GM19324 (cell line): ENCODE measurements around the gene TPST1.
"Not testable (repeated sequence)": the region's sequence is repeated elsewhere in the genome, so short reads cannot be mapped to it uniquely, and the experiment has no call there.

Source experiments
- ATAC-seq: cut with Tn5 transposase; IDR thresholded peaks from one replicate; pipeline ENCODE4 v1.9.1; 2021; ENCODE audit warnings: mild to moderate bottlenecking, moderate library complexity; ENCODE audit not compliant: unreplicated experiment, low FRiP score

Gene TPST1

DNA sequence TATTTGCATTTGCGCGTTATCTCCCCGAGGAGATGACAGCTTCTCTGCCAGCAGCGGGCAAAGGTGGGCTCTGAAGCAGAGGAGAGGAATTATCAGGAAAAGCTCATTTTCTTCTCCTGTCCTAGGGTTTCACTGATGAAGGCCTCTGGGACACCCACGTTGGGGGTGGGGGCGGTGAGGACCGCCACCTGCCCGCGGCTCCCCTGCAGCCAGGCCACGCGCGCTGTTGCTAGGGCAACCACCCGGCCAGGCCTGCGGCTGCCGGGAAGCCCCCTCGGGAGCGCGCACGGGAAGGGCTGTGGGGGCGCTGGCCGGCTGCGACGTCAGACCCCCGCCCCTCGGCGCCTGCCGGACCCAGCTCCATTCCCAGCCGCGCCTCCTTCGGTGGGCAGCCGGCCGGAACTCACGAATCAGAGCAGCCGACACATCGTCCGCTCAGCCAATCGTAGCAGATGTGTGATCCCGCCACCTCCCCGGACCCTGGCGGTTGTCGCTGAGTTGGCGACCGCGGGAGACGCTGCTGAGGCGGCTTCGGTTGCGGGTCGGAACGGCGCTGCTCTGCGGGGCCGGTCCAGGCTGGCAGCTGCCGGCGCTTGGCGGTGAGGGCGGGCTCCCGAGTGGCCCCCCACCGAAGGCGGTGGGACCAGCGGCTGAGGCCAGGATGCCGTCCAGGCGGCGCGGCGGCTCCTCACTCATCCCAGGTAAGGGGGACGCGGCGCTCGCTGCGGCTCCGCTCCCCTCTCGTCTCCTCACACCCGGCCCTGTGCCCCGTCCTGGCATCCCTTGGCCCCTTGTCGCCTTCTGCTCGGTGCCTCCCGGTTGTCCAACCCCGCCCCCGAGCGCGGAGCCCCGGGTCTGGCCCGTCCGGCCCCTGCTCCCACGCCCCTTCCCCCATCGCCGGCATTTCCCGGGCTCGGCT is at the start of gene TPST1:
Gene TPST1 (plus strand): TSS at position 513 of the 919 bp plus-strand sequence. CDS start 35,092 bp downstream, outside the sequence.
- peak; percentile 94 for ATAC-seq

DNA sequence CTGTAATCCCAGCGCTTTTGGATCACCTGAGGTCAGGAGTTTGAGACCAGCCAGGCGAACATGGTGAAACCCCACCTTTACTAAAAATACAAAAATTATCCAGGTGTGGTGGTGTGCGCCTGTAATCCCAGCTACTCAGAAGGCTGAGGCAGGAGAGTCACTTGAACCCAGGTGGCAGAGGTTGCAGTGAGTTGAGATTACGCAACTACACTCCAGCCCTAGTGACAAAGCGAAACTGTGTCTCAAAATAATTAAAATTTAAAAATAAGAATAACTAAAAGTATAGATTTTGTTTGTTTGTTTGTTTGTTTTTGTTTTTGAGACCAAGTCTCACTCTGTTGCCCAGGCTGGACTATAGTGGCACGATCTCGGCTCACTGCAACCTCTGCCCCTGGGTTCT is 49.1 kb upstream of the TPST1 start:
- not testable (repeated sequence) for ATAC-seq

DNA sequence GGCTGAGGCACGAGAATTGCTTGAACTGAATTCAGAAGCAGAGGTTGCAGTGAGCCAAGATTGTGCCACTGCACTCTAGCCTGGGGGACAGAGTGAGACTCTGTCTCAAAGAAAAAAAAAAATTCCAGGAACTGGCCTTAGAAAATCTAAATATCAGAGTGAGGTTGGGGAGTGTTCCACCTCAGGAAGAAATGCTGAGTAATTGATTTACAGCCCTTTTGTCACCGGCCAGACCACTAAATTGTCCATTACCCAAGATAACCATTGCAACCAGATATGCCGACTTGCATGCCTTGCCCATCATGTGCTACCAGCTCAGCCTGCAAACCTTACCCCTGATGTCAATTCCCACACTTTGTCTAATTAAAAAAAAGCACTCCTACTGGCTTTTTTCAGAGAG is 48.1 kb upstream of the TPST1 start:
- ATAC-seq = no peak

DNA sequence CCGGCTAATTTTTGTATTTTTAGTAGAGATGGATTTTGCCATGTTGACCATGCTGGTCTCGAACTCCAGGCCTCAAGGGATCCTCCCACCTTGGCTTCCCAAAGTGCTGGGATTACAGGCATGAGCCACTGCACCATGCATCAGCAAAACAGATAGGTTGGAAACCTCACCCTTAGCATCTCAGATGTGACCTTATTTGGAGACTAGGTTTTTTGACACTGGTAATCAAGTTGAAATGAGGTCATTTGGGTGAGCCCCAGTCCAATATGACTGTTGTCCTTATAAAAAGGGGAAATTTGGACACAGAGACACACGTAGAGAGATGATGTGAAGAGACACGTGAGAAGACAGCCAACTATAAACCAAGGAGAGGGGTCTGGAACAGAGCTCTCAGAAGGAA is 42.5 kb upstream of the TPST1 start:
- no peak for ATAC-seq

DNA sequence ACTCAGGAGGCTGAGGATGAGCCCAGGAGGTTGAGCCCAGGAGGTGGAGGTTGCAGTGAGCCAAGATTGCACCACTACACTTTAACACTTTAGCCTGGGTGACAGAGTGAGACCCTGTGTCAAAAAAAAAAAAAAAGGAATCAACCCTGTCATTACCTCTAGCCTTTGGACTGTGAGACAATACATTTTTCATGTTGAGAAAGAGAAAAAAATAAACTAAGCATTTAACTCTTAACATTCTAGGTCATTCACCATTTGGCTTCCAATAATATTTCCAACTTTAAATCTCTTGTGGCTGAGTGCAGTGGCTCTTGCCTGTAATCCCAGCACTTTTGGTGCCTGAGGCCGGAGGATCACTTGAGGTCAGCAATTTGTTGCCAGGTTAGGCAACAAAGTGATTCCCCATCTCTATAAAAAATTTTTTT is 41.9 kb upstream of the TPST1 start:
- ATAC-seq = no peak

DNA sequence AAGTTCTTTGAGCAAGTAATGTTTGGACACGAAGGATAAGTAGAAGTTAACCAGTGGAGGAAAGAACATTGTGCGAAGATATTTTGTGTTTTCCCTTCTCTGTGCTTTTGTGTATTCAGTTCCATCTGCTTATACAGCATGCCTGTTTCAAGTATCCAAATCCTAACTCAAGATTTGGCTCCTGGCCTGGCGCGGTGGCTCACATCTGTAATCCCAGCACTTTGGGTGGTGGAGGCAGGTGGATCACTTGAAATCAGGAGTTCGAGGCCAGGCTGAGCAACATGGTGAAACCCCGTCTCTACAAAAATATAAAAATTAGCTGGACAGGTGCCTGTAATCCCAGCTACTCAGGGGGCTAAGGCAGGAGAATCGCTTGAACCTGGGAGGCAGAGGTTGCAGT is 40.8 kb upstream of the TPST1 start:
- no peak for ATAC-seq

DNA sequence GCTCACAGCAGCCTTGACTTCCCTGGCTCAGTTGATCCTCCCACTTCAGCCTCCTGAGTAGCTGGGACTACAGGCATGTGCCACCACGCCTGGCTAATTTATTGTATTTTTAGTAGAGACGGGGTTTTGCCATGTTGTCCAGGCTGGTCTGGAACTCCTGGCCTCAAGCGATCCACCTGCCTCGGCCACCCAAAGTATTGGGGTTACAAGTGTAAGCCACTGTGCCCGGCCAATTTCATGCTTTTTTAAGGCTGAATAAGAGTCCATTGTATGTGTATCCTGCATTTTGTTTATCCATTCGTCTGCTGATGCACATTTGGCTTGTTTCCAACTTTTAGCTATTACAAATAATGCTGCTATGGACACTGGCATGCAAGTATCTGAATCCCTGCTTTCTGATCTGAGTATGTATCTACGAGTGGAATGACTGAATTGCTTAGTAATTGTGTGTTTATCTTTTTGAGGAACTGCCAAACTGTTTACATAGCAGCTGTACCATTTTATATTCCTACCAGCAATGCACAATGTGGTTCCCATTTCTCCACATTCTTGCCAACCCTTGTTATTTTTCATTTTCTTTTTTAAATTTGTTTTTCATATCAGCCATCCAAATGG is 37.3 kb upstream of the TPST1 start:
- ATAC-seq = no peak

DNA sequence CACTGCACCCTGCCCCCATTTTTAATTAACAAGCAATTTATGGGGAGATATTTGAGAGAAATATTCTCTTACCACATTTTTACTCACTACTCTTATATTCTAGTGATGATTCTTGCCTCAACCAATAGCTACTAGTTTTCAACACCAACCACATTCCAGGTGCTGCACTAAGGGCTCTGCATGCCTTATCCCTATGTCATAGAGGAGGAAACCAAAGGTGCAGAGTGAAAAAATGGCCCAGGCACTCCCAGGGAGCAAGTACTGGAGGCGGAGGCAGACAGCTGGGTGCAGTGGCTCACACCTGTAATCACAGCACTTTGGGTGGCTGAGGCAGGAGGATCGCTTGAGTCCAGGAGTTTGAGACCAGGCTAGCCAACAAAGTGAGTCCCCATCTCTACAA is 35.5 kb upstream of the TPST1 start:
- ATAC-seq = no peak

DNA sequence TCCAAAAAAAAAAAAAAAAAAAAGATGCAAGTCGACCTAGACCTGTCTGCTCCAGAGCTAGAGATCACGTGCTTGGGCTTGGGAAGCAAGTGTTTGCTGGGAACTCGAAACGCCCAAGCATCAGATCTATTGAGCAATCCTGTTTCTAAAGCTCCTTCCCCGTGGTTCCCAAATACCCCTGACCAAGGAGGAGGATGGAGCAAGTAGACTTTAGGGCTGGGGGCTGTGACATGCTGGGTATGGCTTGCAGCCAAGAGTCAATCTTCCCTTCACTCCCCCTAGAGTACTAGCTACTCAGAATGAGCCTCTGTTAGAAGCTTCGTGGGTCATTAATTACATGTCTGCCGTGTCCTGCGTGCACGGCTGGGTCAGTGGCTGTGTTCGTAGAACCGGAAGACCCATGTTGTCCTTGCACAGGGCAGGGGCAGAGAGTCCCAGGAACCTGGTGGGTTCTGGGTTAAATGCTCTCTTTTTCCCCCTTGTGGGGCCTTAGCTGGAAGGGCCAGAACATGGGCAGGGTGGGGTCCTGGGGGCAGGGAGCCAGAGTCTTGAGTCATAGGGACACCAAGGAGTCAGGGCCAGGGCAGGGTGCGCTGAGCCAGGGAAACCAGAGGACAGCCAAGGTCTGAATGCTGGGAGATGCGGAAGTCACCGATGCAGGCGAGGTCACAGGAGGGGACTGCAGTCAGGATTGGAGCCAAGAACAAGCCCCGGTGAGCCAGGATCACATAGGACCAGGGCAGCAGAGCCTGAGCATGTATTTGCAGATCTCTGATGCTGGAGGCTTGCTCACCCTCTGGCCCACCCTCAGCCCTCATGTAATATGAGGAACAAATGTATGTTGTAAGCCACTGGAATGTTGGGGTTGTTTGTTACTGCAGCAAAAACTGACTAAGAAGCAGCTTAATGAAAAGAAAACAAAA is 34.6 kb upstream of the TPST1 start:
- ATAC-seq = no peak

DNA sequence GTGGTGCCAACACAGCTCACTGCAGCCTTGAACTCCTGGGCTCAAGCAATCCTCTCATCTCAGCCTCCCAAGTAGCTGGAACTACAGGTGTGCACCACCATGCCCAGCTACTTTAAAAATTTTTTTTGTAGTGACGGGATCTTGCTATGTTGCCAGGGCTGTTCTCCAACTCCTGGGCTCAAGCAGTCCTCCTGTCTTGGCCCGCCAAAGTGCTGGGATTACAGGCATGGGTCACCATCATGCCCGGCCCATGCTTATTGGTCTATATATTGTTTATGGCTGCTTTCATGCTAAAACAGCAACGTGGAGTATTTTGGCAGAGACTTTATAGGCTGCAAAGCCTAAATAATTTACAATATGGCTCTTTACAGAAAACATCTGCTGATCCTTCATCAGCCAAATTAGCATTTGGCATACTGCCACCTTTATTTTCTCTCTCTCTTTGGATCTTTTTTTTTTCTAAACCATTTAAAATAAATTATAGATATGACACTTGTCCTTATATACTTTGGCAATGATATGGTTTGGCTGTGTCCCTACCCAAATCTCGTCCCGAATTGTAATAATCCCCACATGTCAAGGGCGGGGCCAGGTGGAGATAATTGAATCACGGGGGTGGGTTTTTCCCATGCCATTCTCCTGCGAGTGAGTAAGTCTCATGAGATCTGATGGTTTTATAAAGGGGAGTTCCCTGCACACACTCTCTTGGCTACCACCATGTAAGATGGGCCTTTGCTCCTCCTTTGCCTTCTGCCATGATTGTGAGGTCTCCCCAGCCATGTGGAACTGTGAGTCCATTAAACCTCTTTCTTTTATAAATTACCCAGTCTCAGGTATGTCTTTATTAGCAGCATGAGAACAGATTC is 32.4 kb upstream of the TPST1 start:
- ATAC-seq = not testable (repeated sequence)

DNA sequence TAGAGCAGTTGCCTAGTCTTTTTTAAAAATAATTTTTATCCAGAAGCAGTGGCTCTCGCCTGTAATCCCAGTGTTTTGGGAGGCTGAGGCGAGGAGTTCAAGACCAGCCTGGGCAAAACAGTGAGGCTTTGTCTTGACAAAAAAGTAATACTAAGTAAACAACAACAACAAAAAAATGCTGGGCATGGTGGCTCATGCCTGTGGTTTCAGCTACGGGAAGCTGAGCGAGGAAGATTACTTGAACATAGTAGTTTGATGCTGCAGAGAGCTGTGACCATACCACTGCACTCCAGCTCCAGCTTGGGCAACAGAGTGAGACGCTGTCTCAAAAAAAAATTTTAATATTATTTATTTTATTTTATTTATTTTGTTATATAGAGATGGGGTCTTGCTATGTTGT is 31.3 kb upstream of the TPST1 start:
- ATAC-seq = no peak

DNA sequence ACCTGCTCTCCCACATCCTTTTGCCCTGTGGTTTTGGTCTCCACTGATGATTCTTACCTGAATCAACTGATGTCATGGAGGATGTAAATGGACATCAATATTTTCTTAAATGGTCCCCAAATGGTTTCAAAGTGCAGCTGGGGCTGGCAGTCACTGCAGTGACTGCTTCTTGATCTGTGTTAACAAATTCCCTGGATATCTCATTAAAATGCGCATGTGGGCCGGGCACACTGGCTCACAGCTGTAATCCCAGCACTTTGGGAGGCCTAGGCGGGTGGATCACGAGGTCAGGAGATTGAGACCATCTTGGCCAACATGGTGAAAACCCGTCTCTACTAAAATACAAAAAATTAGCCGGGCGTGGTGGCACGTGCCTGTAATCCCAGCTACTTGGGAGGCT is 30.1 kb upstream of the TPST1 start:
- not testable (repeated sequence) for ATAC-seq

DNA sequence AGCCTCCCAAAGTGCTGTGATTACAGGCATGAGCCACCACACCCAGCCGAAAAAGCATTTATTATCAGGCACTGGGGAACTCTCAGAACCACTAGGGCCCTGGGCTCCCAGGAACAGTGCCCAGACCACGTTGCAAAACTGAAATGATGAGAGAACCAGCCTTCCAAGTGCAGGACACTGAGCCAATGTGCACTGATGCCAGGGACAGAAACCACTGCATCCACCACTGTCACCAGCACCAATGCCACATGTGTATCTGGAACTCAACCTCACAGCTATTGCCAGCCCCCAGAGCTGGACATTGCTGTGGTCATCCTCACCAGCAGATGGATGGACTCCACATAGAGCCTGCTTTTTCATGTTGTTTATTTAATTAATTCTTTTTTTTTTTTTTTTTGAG is 28.2 kb upstream of the TPST1 start:
- ATAC-seq = no peak

DNA sequence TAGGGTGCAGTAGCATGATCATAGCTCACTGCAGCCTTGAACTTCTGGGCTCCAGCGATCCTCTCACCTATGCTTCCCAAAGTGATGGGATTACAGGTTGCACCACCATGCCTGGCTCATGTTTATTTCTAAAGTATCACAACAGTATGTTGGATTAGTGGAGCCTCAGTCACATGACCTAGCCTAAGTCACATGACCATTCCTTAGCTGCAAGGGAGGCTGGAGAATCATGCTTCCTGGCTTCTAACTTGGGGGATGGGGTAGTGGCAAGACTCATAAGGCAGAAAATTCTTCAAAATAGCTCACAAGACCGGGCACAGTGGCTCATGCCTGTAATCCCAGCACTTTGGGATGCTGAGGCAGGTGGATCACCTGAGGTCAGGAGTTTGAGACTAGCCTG is 26.9 kb upstream of the TPST1 start:
- ATAC-seq = no peak

DNA sequence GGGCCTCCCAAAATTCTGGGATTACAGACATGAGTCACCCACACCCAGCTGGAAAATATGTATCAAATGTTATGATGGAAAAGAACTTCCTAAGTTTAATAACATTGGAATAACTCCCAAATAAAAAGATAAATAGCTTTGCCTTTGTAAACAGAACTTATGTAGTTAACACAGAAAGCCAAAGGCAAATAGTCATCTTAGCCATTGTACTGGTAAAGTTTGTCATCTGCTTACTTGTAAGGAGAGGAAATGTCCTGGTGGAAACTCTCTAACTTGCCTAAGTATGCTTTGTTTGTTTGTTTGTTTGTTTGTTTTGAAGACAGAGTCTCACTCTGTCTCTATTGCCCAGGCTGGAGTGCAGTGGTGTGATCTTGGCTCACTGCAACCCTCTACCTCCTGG is 23.8 kb upstream of the TPST1 start:
- ATAC-seq = no peak

DNA sequence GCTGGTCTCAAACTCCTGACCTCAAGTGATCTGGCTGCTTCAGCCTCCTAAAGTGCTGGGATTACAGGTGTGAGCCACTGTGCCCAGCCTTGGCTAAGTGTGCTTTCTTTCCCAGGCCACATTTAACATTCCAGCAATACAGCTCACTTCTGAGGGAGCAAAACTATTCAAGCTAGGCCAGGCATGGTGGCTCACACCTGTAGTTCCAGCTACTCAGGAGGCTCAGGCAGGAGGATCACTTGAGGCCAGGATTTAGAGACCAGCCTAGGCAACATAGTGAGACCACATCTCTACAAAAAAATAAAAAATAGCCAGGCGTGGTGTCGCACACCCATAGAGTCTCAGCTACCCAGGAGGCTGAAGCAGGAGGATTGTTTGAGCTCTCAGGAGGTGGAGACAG is 23.3 kb upstream of the TPST1 start:
- no peak for ATAC-seq

DNA sequence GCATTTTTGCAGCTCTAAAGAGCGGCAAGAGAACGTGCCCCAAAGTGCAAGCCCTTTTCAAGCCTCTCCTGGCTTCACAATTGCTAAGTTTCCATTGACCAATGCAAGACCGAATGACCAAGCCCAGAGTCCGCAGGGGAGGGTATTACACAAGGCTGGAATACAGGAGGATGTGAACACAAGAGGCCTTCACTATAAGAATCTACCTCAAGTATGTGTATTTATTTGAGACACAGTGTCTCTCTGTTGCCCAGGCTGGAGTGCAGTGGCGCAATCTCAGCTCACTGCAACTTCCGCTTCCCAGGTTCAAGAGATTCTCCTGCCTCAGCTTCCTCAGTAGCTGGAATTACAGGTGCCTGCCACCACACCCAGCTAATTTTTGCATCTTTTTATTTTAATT is 22.2 kb upstream of the TPST1 start:
- ATAC-seq = no peak

DNA sequence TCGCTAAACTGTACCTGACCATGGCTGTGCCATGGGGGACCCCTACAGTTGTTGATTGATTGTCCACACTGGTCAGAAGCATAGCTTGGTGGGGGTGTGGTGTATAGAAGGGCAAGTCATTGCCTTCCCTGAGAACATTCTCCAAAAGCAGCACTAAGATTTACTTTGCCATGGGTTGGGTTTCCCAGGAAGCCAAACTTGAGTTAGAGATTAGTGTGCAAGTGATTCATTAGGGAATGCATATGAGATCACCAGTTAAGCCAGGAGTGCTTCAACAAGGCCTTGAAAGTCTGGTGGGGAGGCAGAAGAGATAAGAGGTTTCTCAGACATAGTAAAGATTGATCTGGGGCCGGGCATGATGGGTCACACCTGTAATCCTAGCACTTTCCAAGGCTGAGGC is 21.4 kb upstream of the TPST1 start:
- ATAC-seq = no peak

DNA sequence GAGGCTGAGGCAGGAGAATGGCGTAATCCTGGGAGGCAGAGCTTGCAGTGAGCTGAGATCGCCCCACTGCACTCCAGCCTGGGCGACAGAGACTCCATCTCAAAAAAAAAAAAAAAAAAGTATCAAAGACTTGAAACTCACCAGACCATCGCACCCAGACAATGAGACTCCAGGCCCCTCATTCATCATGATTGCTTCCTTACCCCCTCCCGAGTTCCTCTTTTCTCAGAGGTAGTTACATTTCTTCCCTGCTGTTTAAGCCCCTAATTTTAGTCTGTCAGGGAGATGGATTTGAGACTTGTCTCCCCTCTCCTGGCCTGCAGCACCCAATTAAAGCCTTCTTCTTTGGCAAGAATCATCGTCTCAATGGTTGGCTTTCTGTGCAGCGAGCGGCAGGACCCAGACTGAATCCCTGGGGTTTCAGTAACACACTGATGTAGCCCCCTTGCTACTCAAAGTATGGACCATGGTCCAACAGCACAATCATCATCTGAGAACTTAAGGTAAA is 19.4 kb upstream of the TPST1 start:
- no peak for ATAC-seq

DNA sequence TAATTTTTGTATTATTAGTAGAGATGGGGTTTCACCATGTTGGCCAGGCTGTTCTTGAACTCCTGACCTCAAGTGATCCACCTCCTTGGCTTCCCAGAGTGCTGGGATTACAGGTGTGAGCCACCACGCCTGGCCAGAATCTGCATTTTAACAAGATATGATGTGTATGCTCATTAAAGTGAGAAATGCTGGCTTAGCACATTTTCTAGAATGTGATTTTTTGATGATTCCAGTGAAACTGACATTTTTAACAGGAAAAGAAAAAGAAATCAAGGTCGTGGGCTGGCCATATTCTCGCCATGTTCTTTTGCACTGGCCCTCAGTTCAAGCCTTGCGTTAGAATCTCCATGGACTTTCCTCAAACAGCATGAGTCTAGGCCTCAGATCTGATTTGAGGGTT is 18.1 kb upstream of the TPST1 start:
- ATAC-seq = no peak
